H1 (cell line): Measurements from ENCODE around the gene GZF1. TPM values are rescaled to one million over a fixed set of nuclear protein-coding genes. Genes with fewer than 3 reads are reported as not detected.

ENCODE experiments used
- ASH2L ChIP-seq: fragments of 200-600, 300-600 bp; sonication (generic); IDR thresholded peaks from one replicate; pipeline ENCODE4 v1.7.1; 2017; ENCODE audit warnings: low read length
- CBX5 ChIP-seq: fragments of 300-800, 300-1000 bp; sonication (generic); IDR thresholded peaks from 2 replicates; pipeline ENCODE4 v1.7.1; 2016; ENCODE audit warnings: antibody characterized with exemption, low read length, low read depth
- CTBP2 ChIP-seq: IDR thresholded peaks from 2 replicates; pipeline ENCODE4 v1.7.0; 2011; ENCODE audit warnings: borderline replicate concordance, mild to moderate bottlenecking, moderate library complexity, mixed read lengths, low read length; ENCODE audit not compliant: insufficient read depth, insufficient read length
- EGR1 ChIP-seq: IDR thresholded peaks from 2 replicates; pipeline ENCODE4 v1.6.1; 2011; ENCODE audit warnings: low read depth, low read length, borderline replicate concordance
- EZH2 ChIP-seq: fragments of 200-600 bp; sonication (generic); IDR thresholded peaks from 2 replicates; pipeline ENCODE4 v1.7.1; 2012; ENCODE audit warnings: low read depth, mild to moderate bottlenecking, moderate library complexity, low read length, inconsistent platforms; ENCODE audit not compliant: severe bottlenecking
- FOSL1 ChIP-seq: IDR thresholded peaks from 2 replicates; pipeline ENCODE4 v1.6.1; 2011; ENCODE audit warnings: mild to moderate bottlenecking, low read depth, low read length, moderate library complexity; ENCODE audit not compliant: insufficient read depth
- GTF2F1 ChIP-seq: IDR thresholded peaks from 2 replicates; pipeline ENCODE4 v1.6.1; 2012; ENCODE audit warnings: low read depth, low read length, improper control_type of control experiment, borderline replicate concordance
- KDM4A ChIP-seq: IDR thresholded peaks from one replicate; pipeline ENCODE4 v1.7.1; 2012; ENCODE audit warnings: low read depth, mild to moderate bottlenecking, moderate library complexity, low read length, inconsistent platforms; ENCODE audit not compliant: severe bottlenecking
- NRF1 ChIP-seq: IDR thresholded peaks from 2 replicates; pipeline ENCODE4 v1.6.1; 2011; ENCODE audit warnings: mild to moderate bottlenecking, low read depth, low read length, improper control_type of control experiment
- POLR2AphosphoS5 ChIP-seq: IDR thresholded peaks from 2 replicates; pipeline ENCODE4 v1.6.1; 2011; ENCODE audit warnings: low read depth, low read length
- POU5F1 ChIP-seq: IDR thresholded peaks from 2 replicates; pipeline ENCODE4 v1.6.1; 2011; ENCODE audit warnings: low read depth, mild to moderate bottlenecking, low read length, moderate library complexity
- RAD21 ChIP-seq, 2 experiments: IDR thresholded peaks in 1 of 2; conservative IDR thresholded peaks in 1 of 2; 2 replicates each; pipeline ENCODE4 v1.6.1; 2011; ENCODE audit warnings: low read depth in 2 of 2, low read length in 2 of 2, improper control_type of control experiment in 1 of 2, inconsistent platforms in 1 of 2, mild to moderate bottlenecking in 1 of 2, moderate library complexity in 1 of 2
- RBBP5 ChIP-seq: IDR thresholded peaks from 2 replicates; pipeline ENCODE4 v1.7.1; 2012; ENCODE audit warnings: low read depth, mild to moderate bottlenecking, inconsistent platforms, low read length, moderate library complexity, borderline replicate concordance
- SIRT6 ChIP-seq: IDR thresholded peaks from one replicate; pipeline ENCODE4 v1.7.1; 2012; ENCODE audit warnings: low read length, inconsistent platforms
- SP1 ChIP-seq: IDR thresholded peaks from 2 replicates; pipeline ENCODE4 v1.6.1; 2011; ENCODE audit warnings: low read depth, low read length
- SP2 ChIP-seq: IDR thresholded peaks from 2 replicates; pipeline ENCODE4 v1.6.1; 2012; ENCODE audit warnings: mild to moderate bottlenecking, low read length, inconsistent platforms
- SP4 ChIP-seq: IDR thresholded peaks from 2 replicates; pipeline ENCODE4 v1.6.1; 2012; ENCODE audit warnings: low read length, inconsistent platforms
- TAF1 ChIP-seq: IDR thresholded peaks from 2 replicates; pipeline ENCODE4 v1.6.1; 2011; ENCODE audit warnings: mild to moderate bottlenecking, low read depth, low read length
- TCF12 ChIP-seq: IDR thresholded peaks from 2 replicates; pipeline ENCODE4 v1.6.1; 2011; ENCODE audit warnings: low read depth, mild to moderate bottlenecking, low read length
- YY1 ChIP-seq: IDR thresholded peaks from 2 replicates; pipeline ENCODE4 v1.6.1; 2011; ENCODE audit warnings: low read depth, mild to moderate bottlenecking, low read length
- ZNF274 ChIP-seq: IDR thresholded peaks from 2 replicates; pipeline ENCODE4 v1.7.0; 2012; ENCODE audit warnings: low read length, borderline replicate concordance; ENCODE audit errors: extremely low read depth
- polyA plus RNA-seq, 7 experiments: library from polyadenylated mRNA; depleted of rRNA in 3 of 7; stranded (reverse) in 5 of 7; unstranded in 2 of 7; fragments of >200 nt in 5 of 7; fragments of 200-250 nt in 2 of 7; gene quantifications; 1 replicate in 5 of 7; 2 replicates in 1 of 7; 4 replicates in 1 of 7; pipeline versions ENCODE4 v1.2.1 to v1.2.3, GENCODE V29; 2011 to 2013; ENCODE audit warnings: missing spikeins in 2 of 7, mixed read lengths in 2 of 7
- total RNA-seq: library from RNA; stranded (reverse); fragmentation: NEBNext Ultra II Directional; extraction: Animal tissue kit (Norgen Biotek cat#: 25700); gene quantifications from 2 replicates; pipeline ENCODE4 v1.2.1, GENCODE V29; 2021
- TF ChIP-seq, protein P1 (sequence below): IDR thresholded peaks from 2 replicates; pipeline ENCODE4 v1.6.1; 2011; ENCODE audit warnings: low read depth, mild to moderate bottlenecking, low read length; ENCODE audit not compliant: insufficient read depth

Gene GZF1
- total and polyA plus RNA-seq, 2 of the 8 experiments (the other 6 are each of a cell fraction or from before 2014, with no cell fraction given) = 8.2 to 11.9 TPM

DNA sequence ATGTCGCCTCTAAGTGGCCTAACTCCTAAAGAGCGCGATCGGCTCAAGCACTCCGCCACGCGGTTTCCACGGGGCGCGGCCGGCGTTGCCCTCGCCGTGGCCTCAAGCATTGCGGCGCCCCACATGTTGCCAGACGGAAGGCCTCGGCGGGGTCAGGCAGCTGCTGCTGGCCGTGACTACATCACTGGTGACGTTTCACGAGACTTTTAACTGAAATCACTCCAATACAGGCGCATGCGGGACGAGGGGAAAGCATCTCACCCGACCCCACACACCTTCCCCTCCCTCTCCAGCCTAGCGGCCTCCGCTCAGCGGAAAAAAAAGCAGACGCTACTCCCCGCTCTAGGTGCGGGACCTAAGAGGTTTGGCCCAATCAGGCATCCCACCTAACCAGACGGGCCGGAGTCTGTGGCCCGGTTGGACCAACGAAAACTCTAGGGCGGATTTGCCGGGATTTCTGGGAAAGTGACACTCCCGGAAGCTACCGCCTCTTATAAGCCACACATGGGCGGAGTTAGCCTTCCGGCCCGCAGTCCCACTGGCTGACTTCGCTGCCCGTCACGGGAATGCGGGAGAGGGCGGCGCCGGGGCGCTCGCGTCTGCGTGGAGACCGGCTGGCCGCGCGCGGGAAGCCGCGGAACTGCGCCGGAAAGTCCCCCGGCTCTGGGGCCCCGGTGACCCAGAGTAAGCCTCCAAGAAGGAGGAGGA lies 11.6 kb upstream of the GZF1 start, which contains the start of gene NXT1 (continued):
- peak; percentile 86 for TF ChIP-seq KDM4A
- no peak for TF ChIP-seq RBBP5
- TF ChIP-seq ZNF274 = no peak
- peak; percentile 27; the same call in 1 of the 2 replicates for TF ChIP-seq POLR2AphosphoS5
- no peak for TF ChIP-seq TCF12
- 0 out of 2 replicates have a peak, but pooled peaks have one; percentile 55 for TF ChIP-seq GTF2F1
- TF ChIP-seq POU5F1 = no peak
- peak; percentile 96 for TF ChIP-seq SP1
- no peak for TF ChIP-seq EZH2
- TF ChIP-seq SIRT6 = no peak
- TF ChIP-seq SP4 = peak; percentile 87; the same call in 1 of the 2 replicates
- TF ChIP-seq TAF1 = peak; percentile 65
- TF ChIP-seq YY1 = no peak
- TF ChIP-seq SP2 = peak; percentile 51; the same call in 1 of the 2 replicates
- no peak for TF ChIP-seq FOSL1
- no peak for TF ChIP-seq RAD21 (IDR thresholded peaks at IDR 0.05 in 1 of 2, conservative IDR thresholded peaks at IDR 0.05 in 1 of 2; ENCODE audit: low read depth in 2 of 2, low read length in 2 of 2)
- no peak for TF ChIP-seq CTBP2
- TF ChIP-seq CBX5 = no peak
- no peak for TF ChIP-seq EGR1
- TF ChIP-seq, protein P1, sequence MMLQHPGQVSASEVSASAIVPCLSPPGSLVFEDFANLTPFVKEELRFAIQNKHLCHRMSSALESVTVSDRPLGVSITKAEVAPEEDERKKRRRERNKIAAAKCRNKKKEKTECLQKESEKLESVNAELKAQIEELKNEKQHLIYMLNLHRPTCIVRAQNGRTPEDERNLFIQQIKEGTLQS = no peak
- peak; percentile 71 for TF ChIP-seq ASH2L
- TF ChIP-seq NRF1 = no peak
